ENCODE measurements around the gene CBY2. TPM values are rescaled to one million over a fixed set of nuclear protein-coding genes. Genes with fewer than 3 reads are reported as not detected.

The CBY2 gene
- total RNA-seq, 2 donors from 2014 or later, result not detected

GRCh38 chr13:45705918-45706317 is 3.8 kb downstream of the CBY2 start:
- Histone ChIP-seq H3K4me3 (no peak overlapping the region), H3K4me1 (no peaks in the 10 kb centered on the region), H3K9me3 (no peaks in the 10 kb centered on the region), H3K27me3 (no peaks in the 10 kb centered on the region), H3K27ac (no peak overlapping the region), H3K36me3 (replicated peaks in 1 of 2; ENCODE audit: insufficient read depth in 1 of 2, low read depth in 2 of 2) (no peaks in the 10 kb centered on the region)
- TF ChIP-seq CTCF (IDR thresholded peaks at IDR 0.05), result no peak
- TF ChIP-seq POLR2A (IDR thresholded peaks at IDR 0.05), result no peak
- ATAC-seq (no peak), DNase-seq (no peak)
- intact Hi-C loops (cut with DNase I), result no loop called here

GRCh38 chr13:45707516-45708100 is 5.5 kb downstream of the CBY2 start:
- H3K4me3 ChIP-seq, result no peak overlapping the region
- H3K36me3 ChIP-seq (replicated peaks in 1 of 2; ENCODE audit: insufficient read depth in 1 of 2, low read depth in 2 of 2), result no peaks in the 10 kb centered on the region
- intact Hi-C loops (cut with DNase I), result no loop called here
- no peaks in the 10 kb centered on the region for H3K27me3 ChIP-seq
- no peak overlapping the region for H3K27ac ChIP-seq
- ATAC-seq, result no peak
- TF ChIP-seq POLR2A (IDR thresholded peaks at IDR 0.05), result no peak
- TF ChIP-seq CTCF (IDR thresholded peaks at IDR 0.05), result no peak
- no peaks in the 10 kb centered on the region for H3K4me1 ChIP-seq
- DNase-seq, result no peak
- no peaks in the 10 kb centered on the region for H3K9me3 ChIP-seq
- 60 to 74% methylated on average over 2 of the region's 2 CpGs for WGBS, 2 donors

GRCh38 chr13:45711951-45712350 is 9.8 kb downstream of the CBY2 start:
- no peak for DNase-seq
- H3K27me3 ChIP-seq, result no peaks in the 10 kb centered on the region
- no peak for TF ChIP-seq CTCF (IDR thresholded peaks at IDR 0.05)
- TF ChIP-seq POLR2A (IDR thresholded peaks at IDR 0.05), result no peak
- no peak overlapping the region for H3K4me3 ChIP-seq
- H3K4me1 ChIP-seq, result peaks cover under 1% of the 10 kb centered on the region
- ATAC-seq, result no peak
- 85 to 86% methylated on average over 2 of the region's 2 CpGs for WGBS, 2 donors
- H3K27ac ChIP-seq, result no peak overlapping the region
- H3K9me3 ChIP-seq, result no peaks in the 10 kb centered on the region
- H3K36me3 ChIP-seq (replicated peaks in 1 of 2; ENCODE audit: insufficient read depth in 1 of 2, low read depth in 2 of 2), result no peaks in the 10 kb centered on the region
- intact Hi-C loops (cut with DNase I), result no loop called here

- intact Hi-C loops (cut with DNase I), result no loop called here
- Histone ChIP-seq H3K27me3 (no peaks in the 10 kb centered on the region), H3K9me3 (no peaks in the 10 kb centered on the region), H3K27ac (no peak overlapping the region), H3K36me3 (replicated peaks in 1 of 2; ENCODE audit: insufficient read depth in 1 of 2, low read depth in 2 of 2) (no peaks in the 10 kb centered on the region), H3K4me3 (no peak overlapping the region), H3K4me1 (peaks cover 12% of the 10 kb centered on the region)
- DNase-seq (no peak), ATAC-seq (no peak)
- TF ChIP-seq CTCF (IDR thresholded peaks at IDR 0.05) (no peak), POLR2A (IDR thresholded peaks at IDR 0.05) (no peak)
- 96 to 98% methylated on average over 24 to 32 of the region's 34 CpGs for WGBS, 2 donors
Observed at GRCh38 chr13:45713106-45713690, 11.1 kb downstream of the CBY2 start.

- no peaks in the 10 kb centered on the region for H3K36me3 ChIP-seq (replicated peaks in 1 of 2; ENCODE audit: insufficient read depth in 1 of 2, low read depth in 2 of 2)
- WGBS, 2 donors, result 95% methylated on average over 8 to 21 of the region's 28 CpGs
- intact Hi-C loops (cut with DNase I), result no loop called here
- H3K9me3 ChIP-seq, result no peaks in the 10 kb centered on the region
- no peak for ATAC-seq
- no peak overlapping the region for H3K4me3 ChIP-seq
- peaks cover 12% of the 10 kb centered on the region for H3K4me1 ChIP-seq
- no peaks in the 10 kb centered on the region for H3K27me3 ChIP-seq
- DNase-seq, result no peak
- no peak overlapping the region for H3K27ac ChIP-seq
- TF ChIP-seq POLR2A (IDR thresholded peaks at IDR 0.05) (no peak), CTCF (IDR thresholded peaks at IDR 0.05) (no peak)
Observed at GRCh38 chr13:45713721-45714120, 11.6 kb downstream of the CBY2 start.
